Keratinocyte (primary cell): Measurements from ENCODE around the gene KMT2D. TPM values are rescaled to one million over a fixed set of nuclear protein-coding genes. Genes with fewer than 3 reads are reported as not detected.

Experiments used
- DNase-seq: peaks from one replicate; pipeline ENCODE4 v3.0.0-alpha.2; 2011; ENCODE audit warnings: low read depth, missing footprints, low spot score
- FAIRE-seq: peaks from 2 replicates; lab custom pipeline; 2011; peaks lifted over from hg19 to GRCh38; lab: Jason Lieb, UNC
- H2AFZ ChIP-seq: 2 replicates; pipeline ENCODE4 v1.6.0; 2012; ENCODE audit warnings: low read length, control low read depth, inconsistent platforms; ENCODE audit not compliant: control insufficient read depth
- H3K27ac ChIP-seq: 2 replicates; pipeline ENCODE4 v1.5.1; 2011; ENCODE audit warnings: low read length; ENCODE audit not compliant: control insufficient read depth, insufficient read depth
- H3K27me3 ChIP-seq: 3 replicates; pipeline ENCODE4 v1.6.0; 2011; ENCODE audit warnings: low read length; ENCODE audit not compliant: control insufficient read depth, insufficient read depth; ENCODE audit errors: extremely low read depth
- H3K36me3 ChIP-seq, 2 experiments: 2 replicates in 1 of 2; 3 replicates in 1 of 2; pipeline ENCODE4 v1.5.1; 2011; ENCODE audit warnings: low read length in 2 of 2, mild to moderate bottlenecking in 1 of 2; ENCODE audit not compliant: control insufficient read depth in 2 of 2, insufficient read depth in 2 of 2; ENCODE audit errors: extremely low read depth in 1 of 2
- H3K4me1 ChIP-seq: 3 replicates; pipeline ENCODE4 v1.5.1; 2011; ENCODE audit warnings: low read length; ENCODE audit not compliant: control insufficient read depth, insufficient read depth; ENCODE audit errors: extremely low read depth
- H3K4me2 ChIP-seq: 3 replicates; pipeline ENCODE4 v1.6.0; 2011; ENCODE audit warnings: low read depth, low read length; ENCODE audit not compliant: control insufficient read depth, insufficient read depth; ENCODE audit errors: extremely low read depth
- H3K4me3 ChIP-seq, 3 experiments: fragments of 200-600 bp in 1 of 3; sonication (generic) in 1 of 3; 2 replicates in 2 of 3; 3 replicates in 1 of 3; pipeline ENCODE4 v1.5.1; 2011 to 2016; ENCODE audit warnings: low read length in 3 of 3, mild to moderate bottlenecking in 3 of 3, control low read depth in 2 of 3, inconsistent platforms in 1 of 3, low read depth in 1 of 3, mixed read lengths in 1 of 3, mixed run types in 1 of 3, moderate library complexity in 1 of 3; ENCODE audit not compliant: control insufficient read depth in 2 of 3, insufficient read depth in 2 of 3; ENCODE audit errors: extremely low read depth in 1 of 3
- H3K79me2 ChIP-seq: 2 replicates; pipeline ENCODE4 v1.6.0; 2012; ENCODE audit warnings: low read length; ENCODE audit not compliant: control insufficient read depth, insufficient read depth
- H3K9ac ChIP-seq: 3 replicates; pipeline ENCODE4 v1.6.0; 2011; ENCODE audit warnings: low read length; ENCODE audit not compliant: control insufficient read depth, insufficient read depth; ENCODE audit errors: extremely low read depth
- H3K9me1 ChIP-seq: 3 replicates; pipeline ENCODE4 v1.6.0; 2011; ENCODE audit warnings: low read length; ENCODE audit not compliant: control insufficient read depth, insufficient read depth; ENCODE audit errors: extremely low read depth
- H3K9me3 ChIP-seq: 2 replicates; pipeline ENCODE4 v1.5.1; 2012; ENCODE audit warnings: low read depth, low read length; ENCODE audit not compliant: control insufficient read depth
- H4K20me1 ChIP-seq: 3 replicates; pipeline ENCODE4 v1.6.0; 2011; ENCODE audit warnings: low read length; ENCODE audit not compliant: control insufficient read depth, insufficient read depth; ENCODE audit errors: extremely low read depth
- EZH2 ChIP-seq: IDR thresholded peaks from one replicate; pipeline ENCODE4 v1.6.1; 2012; ENCODE audit warnings: inconsistent platforms, mild to moderate bottlenecking, low read length, moderate library complexity
- dilution Hi-C: fragments of 300-500 bp; cut with MboI; formaldehyde crosslinking; loops from one replicate; pipeline ENCODE4 v1.7.0; 2020; ENCODE audit warnings: low sequenced_read_pairs; ENCODE audit not compliant: extremely low pct_ligation_motif_present
- polyA plus RNA-seq, 5 experiments: library from polyadenylated mRNA; depleted of rRNA in 3 of 5; stranded (reverse) in 3 of 5; stranded (forward) in 1 of 5; unstranded in 1 of 5; fragments of >200 nt; gene quantifications; 1 replicate in 1 of 5; 2 replicates in 3 of 5; 3 replicates in 1 of 5; pipeline versions ENCODE4 v1.2.1 to v1.2.3, GENCODE V29; 2011 to 2012; ENCODE audit warnings: missing spikeins in 2 of 5, low read depth in 1 of 5, low replicate concordance in 1 of 5
- TF ChIP-seq, protein P1 (sequence below), 3 experiments: IDR thresholded peaks in 1 of 3; conservative IDR thresholded peaks in 1 of 3; optimal IDR thresholded peaks in 1 of 3; 2 replicates in 2 of 3; 3 replicates in 1 of 3; pipeline versions ENCODE3 to v1.5.1; 2011; ENCODE audit warnings: low read length in 3 of 3, mild to moderate bottlenecking in 3 of 3, moderate library complexity in 2 of 3, control low read depth in 1 of 3, inconsistent platforms in 1 of 3; ENCODE audit not compliant: insufficient read depth in 2 of 3; ENCODE audit errors: extremely low read depth in 1 of 3

Gene KMT2D
- polyA plus RNA-seq, 1 donor (not counting 4 experiments of a cell fraction or from before 2014, with no cell fraction given): 9.8 TPM

DNA sequence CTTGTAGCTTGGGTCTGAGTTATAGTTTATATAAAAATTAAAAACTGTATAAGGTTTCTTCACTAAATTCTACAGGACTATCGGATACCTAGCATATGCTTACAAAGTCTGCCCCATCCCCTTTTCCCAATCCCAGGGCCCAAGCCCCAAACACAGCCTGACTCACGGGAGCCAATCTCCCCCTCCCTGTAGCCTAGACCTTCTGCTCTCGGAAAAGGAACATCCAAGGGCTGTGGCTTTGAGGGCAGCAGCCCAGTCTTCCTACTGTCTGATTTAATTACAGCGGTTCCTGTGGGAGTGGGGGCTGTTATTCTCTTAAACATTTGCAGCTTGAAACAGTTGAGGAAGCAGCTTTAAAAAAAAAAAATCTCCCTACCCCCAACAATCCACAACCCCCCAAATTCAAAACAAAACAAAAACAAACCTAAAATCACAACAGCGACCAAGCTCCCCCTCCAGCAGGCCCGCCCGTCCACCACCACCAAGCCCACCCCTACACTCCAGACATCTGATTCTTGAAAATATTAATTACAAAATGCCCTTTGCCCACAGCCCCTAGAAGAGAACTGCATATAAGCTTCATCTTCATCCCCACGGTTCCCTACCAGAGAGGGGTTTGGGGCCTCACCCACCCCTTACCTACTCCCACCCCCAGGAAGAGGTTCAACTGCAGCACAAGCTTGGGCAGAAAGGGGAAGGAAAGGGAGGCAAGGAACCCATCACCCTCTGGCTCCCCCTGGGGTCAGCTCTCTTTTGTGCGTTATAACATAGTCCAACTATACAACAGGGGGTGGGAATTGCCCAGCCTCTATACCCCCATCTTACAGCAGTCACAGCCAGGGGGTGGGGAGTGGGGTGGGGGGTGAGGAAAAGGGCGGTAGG is 40.9 kb downstream of the KMT2D start:
- dilution Hi-C loops: no loop called here
- H3K4me3 ChIP-seq: no peak overlapping the region
- no peak for DNase-seq

DNA sequence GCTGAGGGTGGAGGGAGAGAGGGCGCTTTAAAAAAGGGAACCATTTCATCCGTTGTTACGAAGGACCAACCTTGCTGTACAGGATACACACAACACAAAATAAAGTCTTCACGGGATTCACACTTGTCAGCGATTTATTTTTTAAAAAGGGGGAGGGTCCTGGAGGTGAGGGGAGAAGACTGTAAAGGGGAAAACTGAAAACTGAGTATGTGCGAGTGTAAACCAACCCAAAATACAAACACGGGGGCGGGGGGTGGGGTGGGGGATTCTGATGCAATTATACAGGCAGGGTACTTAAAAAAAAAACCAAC is 41.5 kb downstream of the KMT2D start:
- no peaks in the 10 kb centered on the region for H3K9me3 ChIP-seq
- peaks cover 7 to 16% of the 10 kb centered on the region in 2 experiments for H3K36me3 ChIP-seq
- H3K4me2 ChIP-seq: peak overlapping the region; percentile 91
- peaks cover 33% of the 10 kb centered on the region for H3K79me2 ChIP-seq
- peak overlapping the region; percentile 93 for H3K27ac ChIP-seq
- H3K27me3 ChIP-seq: no peaks in the 10 kb centered on the region
- peaks cover 3% of the 10 kb centered on the region for H3K4me1 ChIP-seq
- H3K4me3 ChIP-seq: peak overlapping the region; percentile 81 to 92 (median 81)
- no peaks in the 10 kb centered on the region for H4K20me1 ChIP-seq
- dilution Hi-C loops: no loop called here
- peak overlapping the region; percentile 90 for H2AFZ ChIP-seq
- FAIRE-seq (no peak), DNase-seq (no peak)
- no peaks in the 10 kb centered on the region for H3K9me1 ChIP-seq
- peak overlapping the region; percentile 96 for H3K9ac ChIP-seq
- TF ChIP-seq, protein P1, sequence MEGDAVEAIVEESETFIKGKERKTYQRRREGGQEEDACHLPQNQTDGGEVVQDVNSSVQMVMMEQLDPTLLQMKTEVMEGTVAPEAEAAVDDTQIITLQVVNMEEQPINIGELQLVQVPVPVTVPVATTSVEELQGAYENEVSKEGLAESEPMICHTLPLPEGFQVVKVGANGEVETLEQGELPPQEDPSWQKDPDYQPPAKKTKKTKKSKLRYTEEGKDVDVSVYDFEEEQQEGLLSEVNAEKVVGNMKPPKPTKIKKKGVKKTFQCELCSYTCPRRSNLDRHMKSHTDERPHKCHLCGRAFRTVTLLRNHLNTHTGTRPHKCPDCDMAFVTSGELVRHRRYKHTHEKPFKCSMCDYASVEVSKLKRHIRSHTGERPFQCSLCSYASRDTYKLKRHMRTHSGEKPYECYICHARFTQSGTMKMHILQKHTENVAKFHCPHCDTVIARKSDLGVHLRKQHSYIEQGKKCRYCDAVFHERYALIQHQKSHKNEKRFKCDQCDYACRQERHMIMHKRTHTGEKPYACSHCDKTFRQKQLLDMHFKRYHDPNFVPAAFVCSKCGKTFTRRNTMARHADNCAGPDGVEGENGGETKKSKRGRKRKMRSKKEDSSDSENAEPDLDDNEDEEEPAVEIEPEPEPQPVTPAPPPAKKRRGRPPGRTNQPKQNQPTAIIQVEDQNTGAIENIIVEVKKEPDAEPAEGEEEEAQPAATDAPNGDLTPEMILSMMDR (optimal IDR thresholded peaks at IDR 0.05 in 1 of 3, IDR thresholded peaks at IDR 0.05 in 1 of 3, conservative IDR thresholded peaks at IDR 0.05 in 1 of 3; ENCODE audit: extremely low read depth in 1 of 3, insufficient read depth in 2 of 3, low read length in 3 of 3): no peak
- no peak for TF ChIP-seq EZH2

More for the DNA sequence above, 40.9 kb downstream of the KMT2D start:
- TF ChIP-seq, protein P1 (optimal IDR thresholded peaks at IDR 0.05 in 1 of 3, IDR thresholded peaks at IDR 0.05 in 1 of 3, conservative IDR thresholded peaks at IDR 0.05 in 1 of 3; ENCODE audit: extremely low read depth in 1 of 3, insufficient read depth in 2 of 3, low read length in 3 of 3): peak in 2 of 3 experiments; percentile 31 to 47
- no peak for TF ChIP-seq EZH2
- no peaks in the 10 kb centered on the region for H3K9me3 ChIP-seq
- FAIRE-seq: no peak
- H3K4me2 ChIP-seq: peak overlapping the region; percentile 91
- no peaks in the 10 kb centered on the region for H3K9me1 ChIP-seq
- no peaks in the 10 kb centered on the region for H4K20me1 ChIP-seq
- H3K9ac ChIP-seq: peak overlapping the region; percentile 33
- no peaks in the 10 kb centered on the region for H3K27me3 ChIP-seq
- H3K79me2 ChIP-seq: peaks cover 28% of the 10 kb centered on the region
- peaks cover 3% of the 10 kb centered on the region for H3K4me1 ChIP-seq
- no peak overlapping the region for H2AFZ ChIP-seq
- H3K27ac ChIP-seq: peak overlapping the region; percentile 93
- peaks cover 11 to 21% of the 10 kb centered on the region in 2 experiments for H3K36me3 ChIP-seq
